PC-3 (cell line): ENCODE measurements around the gene DNASE1. TPM values are rescaled to one million over a fixed set of nuclear protein-coding genes. Genes with fewer than 3 reads are reported as not detected.

Source experiments
- ATAC-seq: fragments of 200-7000 bp; cut with Tn5 transposase; 2 replicates; pipeline ENCODE4 v1.9.1; 2020; ENCODE audit warnings: mild to moderate bottlenecking, moderate library complexity
- BruUV-seq: library from RNA; stranded (reverse); fragments of 400-500 nt; replicated peaks from 2 replicates; lab custom pipeline; 2021; lab: Mats Ljungman, UMichigan
- CTCF ChIA-PET: fragments of 300-600 bp; sonication (Branson Sonifier 250); formaldehyde crosslinking; loops from one replicate; lab custom pipeline; 2022; ENCODE audit warnings: antibody characterized with exemption; lab: Charles Lee
- POLR2A ChIA-PET: fragments of 300-600 bp; sonication (Branson Sonifier 250); formaldehyde crosslinking; loops from one replicate; lab custom pipeline; 2022; ENCODE audit warnings: antibody characterized with exemption; ENCODE audit not compliant: unreplicated experiment; lab: Charles Lee
- DNase-seq: peaks from one replicate; pipeline ENCODE4 v3.0.0-alpha.2; 2015
- H2AFZ ChIP-seq: fragments of 300-600 bp; sonication (generic); 2 replicates; pipeline ENCODE4 v1.6.0; 2016; ENCODE audit warnings: antibody characterized with exemption, low read length
- H3F3A ChIP-seq: fragments of 300-600 bp; sonication (generic); one replicate; pipeline ENCODE4 v1.6.0; 2017; ENCODE audit warnings: antibody characterized with exemption, low read length, control low read depth, mild to moderate bottlenecking; ENCODE audit not compliant: unreplicated experiment
- H3K27ac ChIP-seq: fragments of 300-600 bp; sonication (generic); 2 replicates; pipeline ENCODE4 v1.5.1; 2016; ENCODE audit warnings: mild to moderate bottlenecking, low read length
- H3K27me3 ChIP-seq: fragments of 300-600 bp; sonication (generic); 2 replicates; pipeline ENCODE4 v1.6.1; 2016; ENCODE audit warnings: low read length, mixed read lengths
- H3K36me3 ChIP-seq: fragments of 300-600 bp; sonication (generic); 2 replicates; pipeline ENCODE4 v1.6.1; 2016; ENCODE audit warnings: low read depth, mixed run types, low read length, mixed read lengths
- H3K4me1 ChIP-seq: fragments of 300-600 bp; sonication (generic); 2 replicates; pipeline ENCODE4 v1.5.1; 2016; ENCODE audit warnings: low read length; ENCODE audit not compliant: insufficient read depth
- H3K4me2 ChIP-seq: fragments of 300-600 bp; sonication (generic); 2 replicates; pipeline ENCODE4 v1.6.0; 2016; ENCODE audit warnings: low read length
- H3K4me3 ChIP-seq: fragments of 300-600 bp; sonication (generic); 2 replicates; pipeline ENCODE4 v1.5.1; 2016; ENCODE audit warnings: mild to moderate bottlenecking, low read length, mixed read lengths
- H3K79me2 ChIP-seq: fragments of 300-600 bp; sonication (generic); 2 replicates; pipeline ENCODE4 v1.6.1; 2017; ENCODE audit warnings: low read length, mixed read lengths
- H3K9ac ChIP-seq: fragments of 300-600 bp; sonication (generic); 2 replicates; pipeline ENCODE4 v1.6.0; 2016; ENCODE audit warnings: mild to moderate bottlenecking, low read length
- H3K9me2 ChIP-seq: fragments of 300-600 bp; sonication (generic); replicated peaks from 2 replicates; pipeline ENCODE4 v1.6.1; 2016; ENCODE audit warnings: mixed run types, low read length, mixed read lengths
- H3K9me3 ChIP-seq: fragments of 300-600 bp; sonication (generic); 2 replicates; pipeline ENCODE4 v1.6.1; 2016; ENCODE audit warnings: low read length, mixed read lengths
- H4K20me1 ChIP-seq: fragments of 300-600 bp; sonication (generic); 2 replicates; pipeline ENCODE4 v1.6.1; 2016; ENCODE audit warnings: low read length, mixed read lengths
- CTCF ChIP-seq: fragments of 300-600 bp; sonication (generic); conservative IDR thresholded peaks from 2 replicates; pipeline ENCODE4 v1.5.1; 2017; ENCODE audit warnings: antibody characterized with exemption, low read depth, mild to moderate bottlenecking, low read length
- EZH2 ChIP-seq: fragments of 300-600 bp; sonication (generic); IDR thresholded peaks from one replicate; pipeline ENCODE4 v1.6.1; 2017; ENCODE audit warnings: antibody characterized with exemption, mild to moderate bottlenecking, low read length; ENCODE audit not compliant: unreplicated experiment
- EZH2phosphoT487 ChIP-seq: fragments of 300-600 bp; sonication (generic); IDR thresholded peaks from 2 replicates; pipeline ENCODE4 v1.6.1; 2018; ENCODE audit warnings: mild to moderate bottlenecking, antibody characterized with exemption, low read length, borderline replicate concordance
- intact Hi-C: fragments of 100-400 bp; cut with micrococcal nuclease; formaldehyde crosslinking; loops from 2 replicates; pipeline ENCODE4 v1.9.0; 2023
- total RNA-seq: library from RNA; depleted of rRNA; stranded (reverse); fragments of >200 nt; gene quantifications from 2 replicates; pipeline ENCODE4 v1.2.3, GENCODE V29; 2014

DNASE1 gene
- total RNA-seq, 1 experiment from 2014 or later, result 14.0 TPM

DNA sequence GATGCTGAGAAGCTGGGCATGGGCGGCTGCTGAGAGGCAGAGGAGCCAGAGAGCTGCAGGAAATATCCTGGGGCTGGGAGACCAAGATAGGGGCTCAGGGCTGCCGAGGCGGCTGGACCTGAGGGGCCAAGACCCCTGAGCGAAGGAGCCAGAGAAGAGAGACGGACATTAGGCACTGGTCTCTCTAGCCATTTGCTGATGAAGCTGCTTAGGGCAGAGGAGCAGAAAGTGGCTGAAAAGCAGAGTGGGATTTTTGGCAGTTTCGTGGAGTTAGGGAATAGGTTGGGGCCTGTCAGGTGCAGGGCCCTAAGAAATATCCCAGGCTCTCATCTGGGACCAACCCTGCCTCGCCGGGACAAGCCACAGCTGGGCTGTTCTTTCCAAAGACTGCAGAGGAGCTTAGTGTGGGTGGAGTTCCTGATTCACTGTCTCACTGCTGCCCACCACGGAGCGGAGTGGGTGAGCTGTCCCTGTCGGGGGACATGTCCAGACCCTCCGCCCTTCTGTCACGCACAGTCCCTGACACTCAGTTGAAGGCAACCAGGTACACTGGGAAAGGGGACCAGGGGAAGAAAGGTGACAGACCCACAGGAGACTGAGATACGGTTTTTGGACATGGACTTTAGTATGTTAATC, 11.3 kb upstream of the DNASE1 start:
- H3K4me3 ChIP-seq, result peak overlapping the region; percentile 16; the same call in 1 of the 2 replicates
- H3K4me2 ChIP-seq, result peak overlapping the region; percentile 70
- no peak overlapping the region for H3K9ac ChIP-seq

DNA sequence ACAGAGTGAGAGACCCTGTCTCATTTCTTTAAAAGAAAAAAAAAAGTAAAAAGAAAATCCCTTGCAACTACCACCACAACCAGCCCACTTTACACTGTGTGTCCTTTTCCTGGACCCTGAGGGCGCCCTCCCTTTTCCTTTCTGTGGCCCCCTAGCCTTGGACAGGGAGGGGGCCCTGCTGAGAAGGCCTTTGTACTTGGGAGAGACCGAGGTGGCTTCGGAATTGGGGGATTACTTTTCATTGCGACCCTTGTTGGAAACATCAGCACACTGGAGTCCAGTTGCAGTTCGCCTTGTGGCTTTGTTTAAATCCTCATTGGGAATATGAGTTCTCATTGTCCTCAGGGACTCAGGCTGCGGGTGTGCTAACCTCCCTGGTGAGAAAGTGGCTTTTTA, 9.4 kb upstream of the DNASE1 start:
- TF ChIP-seq EZH2 (no peak), CTCF (no peak), EZH2phosphoT487 (no peak)
- CTCF ChIA-PET, result no interaction called here
- no peak for DNase-seq

More for the DNA sequence above, 11.3 kb upstream of the DNASE1 start:
- DNase-seq, result no peak
- no peaks in the 10 kb centered on the region for H3K27me3 ChIP-seq
- no peaks in the 10 kb centered on the region for H3K9me2 ChIP-seq
- H4K20me1 ChIP-seq, result peaks cover 4% of the 10 kb centered on the region; the same call in 1 of the 2 replicates
- peak overlapping the region; percentile 35; the same call in 1 of the 2 replicates for H2AFZ ChIP-seq
- peak overlapping the region; percentile 14; the same call in 1 of the 2 replicates for H3K27ac ChIP-seq
- H3K4me1 ChIP-seq, result peaks cover 33% of the 10 kb centered on the region
- TF ChIP-seq EZH2 (no peak), EZH2phosphoT487 (no peak), CTCF (no peak)
- H3F3A ChIP-seq, result peaks cover 2% of the 10 kb centered on the region
- no peaks in the 10 kb centered on the region for H3K9me3 ChIP-seq
- no peaks in the 10 kb centered on the region for H3K79me2 ChIP-seq
- ChIA-PET CTCF (no interaction called here), POLR2A (no interaction called here)
- no TSS peak for BruUV-seq
- no peak for ATAC-seq
- H3K36me3 ChIP-seq, result no peaks in the 10 kb centered on the region
- intact Hi-C loops, result no loop called here

More for the DNA sequence above, 9.4 kb upstream of the DNASE1 start:
- Histone ChIP-seq H3K9ac (no peak overlapping the region), H2AFZ (no peak overlapping the region), H3K4me3 (no peak overlapping the region), H3K79me2 (no peaks in the 10 kb centered on the region), H3K9me3 (no peaks in the 10 kb centered on the region), H4K20me1 (peaks cover 4% of the 10 kb centered on the region; the same call in 1 of the 2 replicates), H3K36me3 (no peaks in the 10 kb centered on the region), H3K9me2 (no peaks in the 10 kb centered on the region), H3K4me2 (no peak overlapping the region), H3K4me1 (peaks cover 33% of the 10 kb centered on the region), H3K27ac (no peak overlapping the region), H3F3A (peaks cover 2% of the 10 kb centered on the region), H3K27me3 (no peaks in the 10 kb centered on the region)
- POLR2A ChIA-PET, result no interaction called here
- no TSS peak for BruUV-seq
- intact Hi-C loops, result no loop called here
- ATAC-seq, result no peak
